ENCODE data around the gene CDS2. TPM values are rescaled to one million over a fixed set of nuclear protein-coding genes. Genes with fewer than 3 reads are reported as not detected.

CDS2 gene
- polyA plus RNA-seq, 3 donors from 2014 or later, result 50.1 to 61.1 (median 54.8) TPM

DNA sequence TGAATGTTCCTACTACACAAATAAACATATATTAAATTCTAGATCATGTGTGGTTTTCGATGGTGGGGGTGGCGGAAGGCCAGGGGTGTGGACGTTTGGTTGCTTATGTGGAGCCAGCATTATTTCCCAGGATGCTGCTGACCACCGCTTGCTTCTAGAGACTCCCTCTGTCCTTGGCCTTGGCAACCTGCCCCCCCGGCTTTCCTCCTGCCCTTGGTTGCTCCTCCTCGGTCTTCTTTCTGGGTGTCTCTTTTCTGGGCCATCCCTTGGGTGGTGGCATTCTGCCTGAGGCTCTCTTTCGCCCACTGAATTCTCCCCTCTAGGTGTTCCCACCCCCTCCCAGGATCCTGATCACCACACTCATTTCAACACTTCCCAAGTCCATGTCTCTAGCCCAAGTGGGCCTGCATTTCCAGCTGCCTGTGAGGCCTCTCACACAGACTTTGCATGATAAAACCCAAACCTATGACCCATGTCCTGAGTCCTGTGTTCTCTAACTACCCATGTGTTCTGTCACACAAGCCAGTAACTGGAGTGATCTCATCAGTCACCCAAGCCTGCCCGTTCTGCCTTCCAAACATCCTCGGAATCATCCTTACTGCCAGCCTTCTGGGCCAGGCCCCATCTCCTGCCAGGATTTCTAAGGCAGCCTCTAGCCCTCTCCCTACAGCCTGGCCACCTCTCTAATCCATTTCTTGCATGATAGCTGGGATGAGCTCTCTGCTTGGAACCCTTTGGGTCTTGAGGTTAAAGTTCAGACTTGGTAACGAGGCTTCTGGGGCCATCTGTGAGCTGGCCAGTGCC, 71.2 kb downstream of the CDS2 start:
- Mint-ChIP-seq H3K4me1 (no peaks in the 10 kb centered on the region), H3K36me3 (peaks cover 3 to 18% (median 13%) of the 10 kb centered on the region in 3 donors)

DNA sequence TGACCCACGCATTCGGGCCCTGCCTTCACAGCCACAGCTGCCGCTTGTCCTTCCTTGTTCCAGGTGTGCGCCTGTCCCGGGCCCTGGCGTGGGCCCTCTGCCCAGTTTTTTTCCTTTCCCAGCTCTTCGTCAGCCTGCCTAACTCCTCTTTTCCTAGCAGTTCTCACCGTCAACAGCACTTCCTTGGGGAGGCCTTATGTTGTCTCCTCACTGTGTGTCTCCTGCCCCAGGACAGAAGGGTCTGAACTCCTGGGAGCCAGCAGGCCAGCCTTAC, 71.8 kb downstream of the CDS2 start:
- H3K9me3 Mint-ChIP-seq, result no peaks in the 10 kb centered on the region
- no peak for DNase-seq
- no peaks in the 10 kb centered on the region for H3K4me1 Mint-ChIP-seq
- H3K4me3 Mint-ChIP-seq, result no peak overlapping the region
- H3K36me3 Mint-ChIP-seq, result peaks cover 3 to 18% (median 13%) of the 10 kb centered on the region in 3 donors
- peak overlapping the region in 1 of 6 donors; percentile 62 for H3K27ac Mint-ChIP-seq
- H3K27me3 Mint-ChIP-seq (ENCODE audit: low read depth in 3 of 3), result peaks cover 0 to 2% (median 1%) of the 10 kb centered on the region in 3 donors

More for the DNA sequence above, 71.2 kb downstream of the CDS2 start:
- no peak overlapping the region for H3K4me3 Mint-ChIP-seq
- no peaks in the 10 kb centered on the region for H3K9me3 Mint-ChIP-seq
- DNase-seq, result no peak
- peak overlapping the region in 1 of 6 donors; percentile 47 for H3K27ac Mint-ChIP-seq
- peaks cover 0 to 2% (median 1%) of the 10 kb centered on the region in 3 donors for H3K27me3 Mint-ChIP-seq (ENCODE audit: low read depth in 3 of 3)

DNA sequence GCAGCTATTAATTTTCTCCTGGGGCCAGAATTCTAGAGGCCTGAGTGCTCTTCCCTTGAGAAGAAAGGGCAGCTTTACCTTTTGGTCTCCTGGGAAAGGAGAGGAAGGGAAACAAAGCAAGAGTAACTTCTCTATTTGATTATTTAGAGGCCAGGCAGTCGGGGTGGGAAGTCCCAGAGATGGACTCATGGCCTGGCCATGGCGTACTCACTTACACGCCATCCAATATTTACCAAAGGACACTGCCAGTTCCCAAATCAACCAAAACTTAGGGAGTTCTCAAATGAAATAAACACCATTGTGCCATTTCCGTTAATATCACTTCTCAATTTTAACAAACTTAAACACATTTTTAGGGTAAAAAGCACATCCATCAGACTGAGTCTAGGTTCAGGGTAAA, 76.6 kb downstream of the CDS2 start:
- no peaks in the 10 kb centered on the region for H3K9me3 Mint-ChIP-seq
- DNase-seq, result no peak
- H3K4me1 Mint-ChIP-seq, result peaks cover 3 to 4% of the 10 kb centered on the region in 2 donors
- H3K27ac Mint-ChIP-seq, result no peak overlapping the region
- H3K27me3 Mint-ChIP-seq (ENCODE audit: low read depth in 3 of 3), result peaks cover 0 to 6% (median 1%) of the 10 kb centered on the region in 3 donors
- no peak overlapping the region for H3K4me3 Mint-ChIP-seq
- peaks cover 0 to 13% (median 10%) of the 10 kb centered on the region in 3 donors for H3K36me3 Mint-ChIP-seq

DNA sequence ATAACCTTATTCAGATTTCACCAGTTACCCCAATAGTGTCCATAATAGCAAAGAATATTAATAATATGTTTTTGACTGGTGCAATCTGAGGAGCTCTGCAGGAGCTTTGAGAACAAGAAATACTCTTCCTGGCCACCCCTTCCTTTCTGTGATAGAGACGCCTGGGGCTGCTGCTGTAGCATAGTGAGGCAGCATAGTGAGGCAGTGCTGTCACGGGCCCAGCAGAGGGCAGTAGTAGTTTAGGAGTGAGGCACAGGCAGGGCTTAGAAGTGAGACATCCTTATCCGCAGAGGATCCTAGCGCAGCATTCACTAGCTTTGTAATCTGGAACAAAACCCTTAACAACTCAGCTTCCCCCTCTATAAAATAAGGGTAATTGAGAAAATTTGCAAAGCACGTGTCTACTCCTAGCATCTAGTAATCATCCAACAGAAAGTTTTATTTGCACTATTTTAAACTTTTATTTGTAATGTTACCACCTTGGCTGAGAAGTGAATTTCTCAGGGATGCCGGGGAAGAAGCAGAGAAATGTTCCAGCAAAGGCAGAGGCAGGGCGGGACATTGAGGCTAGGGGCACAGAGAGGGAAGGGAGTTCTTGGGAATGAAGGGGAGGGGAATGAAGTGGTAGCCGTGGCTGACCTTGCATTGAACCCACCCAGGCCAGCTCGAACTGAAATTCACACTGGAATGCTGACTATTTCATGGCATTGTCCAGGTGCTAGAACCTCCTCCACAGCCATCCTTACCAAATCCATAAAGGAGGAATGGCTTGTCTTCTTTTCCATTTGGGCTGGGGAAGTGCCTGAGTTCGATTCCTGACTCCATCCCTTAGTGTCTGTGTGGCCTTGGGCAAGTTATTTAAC, 78.8 kb downstream of the CDS2 start:
- Mint-ChIP-seq H3K4me3 (no peak overlapping the region), H3K4me1 (peaks cover 3 to 4% of the 10 kb centered on the region in 2 donors), H3K9me3 (no peaks in the 10 kb centered on the region), H3K27me3 (ENCODE audit: low read depth in 3 of 3) (peaks cover 0 to 6% (median 1%) of the 10 kb centered on the region in 3 donors), H3K36me3 (peaks cover 0 to 4% (median 3%) of the 10 kb centered on the region in 3 donors), H3K27ac (no peak overlapping the region)
- peak; percentile 42 to 66 (median 51) for DNase-seq

DNA sequence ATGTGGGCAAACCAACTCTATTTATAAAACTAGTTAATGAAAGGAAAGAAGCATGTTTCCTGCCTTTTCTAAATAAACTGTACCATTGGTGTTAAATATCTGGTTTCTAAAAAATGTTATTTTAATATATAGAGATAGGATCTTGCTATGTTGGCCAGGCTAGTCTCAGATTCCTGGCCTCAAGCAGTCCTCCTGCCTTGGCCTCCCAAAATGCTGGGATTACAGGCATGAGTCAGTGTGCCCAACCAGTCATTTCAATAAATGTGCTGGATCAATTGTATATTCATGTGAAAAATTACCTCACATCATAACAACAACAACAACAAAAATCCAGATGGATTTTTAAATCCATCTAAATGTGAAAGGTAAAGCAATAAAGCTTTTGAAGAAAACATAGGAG, 80.3 kb downstream of the CDS2 start:
- Mint-ChIP-seq H3K9me3 (no peaks in the 10 kb centered on the region), H3K4me3 (no peak overlapping the region), H3K27me3 (ENCODE audit: low read depth in 3 of 3) (peaks cover 0 to 6% (median 1%) of the 10 kb centered on the region in 3 donors), H3K27ac (no peak overlapping the region), H3K4me1 (peaks cover 3 to 4% of the 10 kb centered on the region in 2 donors), H3K36me3 (peaks cover 0 to 4% (median 3%) of the 10 kb centered on the region in 3 donors)
- no peak for DNase-seq

DNA sequence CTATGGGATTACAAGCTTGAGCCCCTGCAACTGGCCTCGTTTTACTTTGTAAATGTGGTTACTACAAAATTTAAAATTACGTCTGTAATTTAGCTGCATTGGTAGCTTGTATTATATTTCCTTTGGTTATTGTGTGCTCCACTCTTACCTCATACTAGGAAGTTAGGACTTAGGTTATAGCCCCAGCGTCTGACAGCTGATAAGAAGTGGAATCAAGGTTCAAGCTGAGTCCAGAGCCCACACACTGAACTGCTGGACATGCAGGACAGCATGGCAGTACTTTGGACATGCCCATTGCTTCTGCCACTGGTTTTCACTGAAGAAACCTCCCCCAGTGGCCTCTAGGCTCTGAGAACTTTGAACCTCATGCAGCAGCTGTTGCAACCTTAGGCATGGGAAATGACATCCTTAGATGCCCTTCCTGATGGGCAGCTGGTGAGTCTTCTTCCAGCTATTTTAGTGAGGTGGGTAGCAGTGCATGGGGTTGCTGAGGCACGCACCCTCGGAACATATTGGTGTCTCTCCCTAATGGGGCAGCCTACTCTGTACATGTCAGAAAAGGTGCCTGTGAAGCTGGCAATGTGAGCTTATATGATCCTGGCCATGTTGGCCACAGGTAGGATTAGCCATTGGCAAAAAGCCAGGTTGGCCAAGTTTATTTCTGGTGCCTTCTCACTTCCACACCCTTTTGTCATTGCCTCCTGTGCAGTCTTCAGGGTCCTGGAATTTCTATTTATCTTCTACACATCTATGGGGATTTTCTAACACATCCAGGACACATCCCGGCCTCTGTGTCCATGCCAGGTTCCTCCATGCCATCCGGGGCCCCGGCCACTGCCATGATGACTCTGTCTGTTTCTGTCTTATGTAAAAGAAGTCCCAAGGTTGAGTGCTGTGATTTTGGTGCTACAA, 85.3 kb downstream of the CDS2 start:
- no peaks in the 10 kb centered on the region for H3K4me1 Mint-ChIP-seq
- no peaks in the 10 kb centered on the region for H3K9me3 Mint-ChIP-seq
- peaks cover 0 to 4% (median 3%) of the 10 kb centered on the region in 3 donors for H3K36me3 Mint-ChIP-seq
- peaks cover 0 to 2% (median 0%) of the 10 kb centered on the region in 3 donors for H3K27me3 Mint-ChIP-seq (ENCODE audit: low read depth in 3 of 3)
- peak overlapping the region in 1 of 6 donors; percentile 7 for H3K27ac Mint-ChIP-seq
- DNase-seq, result no peak
- no peak overlapping the region for H3K4me3 Mint-ChIP-seq

DNA sequence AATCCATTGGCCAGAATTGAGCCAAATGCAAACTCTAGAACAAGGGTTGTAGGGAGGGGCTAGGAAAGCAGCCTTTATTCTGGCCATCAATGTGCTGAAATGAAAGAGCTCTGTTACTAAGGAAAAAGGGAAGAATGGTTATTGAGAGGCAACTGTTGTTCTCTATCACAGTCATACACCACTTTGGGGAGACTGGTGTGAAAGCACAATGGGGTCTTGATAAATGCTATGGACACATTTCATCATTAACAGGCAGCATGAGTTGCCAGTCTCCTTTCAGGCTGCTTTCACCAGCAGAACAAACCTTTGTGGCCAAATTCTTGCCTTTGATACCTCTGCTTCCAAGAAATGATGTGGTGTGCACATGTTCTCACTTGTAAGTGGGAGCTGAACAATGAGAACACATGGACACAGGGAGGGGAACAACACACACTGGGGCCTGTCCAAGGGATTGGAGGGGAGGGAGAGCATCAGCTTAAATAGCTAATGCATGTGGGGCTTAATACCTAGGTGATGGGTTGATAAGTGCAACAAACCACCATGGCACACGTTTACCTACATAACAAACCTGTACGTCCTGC, 86.2 kb downstream of the CDS2 start:
- peaks cover 0 to 2% (median 0%) of the 10 kb centered on the region in 3 donors for H3K27me3 Mint-ChIP-seq (ENCODE audit: low read depth in 3 of 3)
- no peak overlapping the region for H3K4me3 Mint-ChIP-seq
- H3K27ac Mint-ChIP-seq, result no peak overlapping the region

DNA sequence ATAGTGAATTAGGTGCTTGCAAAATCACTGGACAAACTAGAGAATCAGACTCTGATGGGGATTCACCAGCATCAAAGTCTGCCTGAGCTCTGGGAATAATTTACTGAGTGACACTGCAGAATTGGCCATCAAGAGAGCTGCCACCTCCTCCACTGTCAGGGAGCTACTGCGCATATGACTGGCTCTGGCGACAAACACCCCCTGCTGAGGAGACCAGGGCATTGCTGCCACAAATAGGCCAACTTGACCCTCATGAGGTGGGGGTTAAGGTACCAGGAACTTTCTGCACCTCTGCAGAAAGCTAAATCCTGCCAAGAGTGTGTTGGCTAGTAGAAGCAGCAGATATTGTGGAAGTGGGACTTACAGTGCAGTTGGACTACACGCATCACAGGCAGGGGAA, 88.0 kb downstream of the CDS2 start:
- H3K27me3 Mint-ChIP-seq (ENCODE audit: low read depth in 3 of 3), result peaks cover 0 to 2% (median 1%) of the 10 kb centered on the region in 3 donors
- H3K36me3 Mint-ChIP-seq, result peaks cover 0 to 4% (median 3%) of the 10 kb centered on the region in 3 donors
- no peak overlapping the region for H3K27ac Mint-ChIP-seq
- no peak for DNase-seq
- H3K4me3 Mint-ChIP-seq, result no peak overlapping the region
- no peaks in the 10 kb centered on the region for H3K9me3 Mint-ChIP-seq
- no peaks in the 10 kb centered on the region for H3K4me1 Mint-ChIP-seq

More for the DNA sequence above, 86.2 kb downstream of the CDS2 start:
- no peak for DNase-seq
- H3K36me3 Mint-ChIP-seq, result peaks cover 0 to 4% (median 3%) of the 10 kb centered on the region in 3 donors
- H3K9me3 Mint-ChIP-seq, result no peaks in the 10 kb centered on the region
- no peaks in the 10 kb centered on the region for H3K4me1 Mint-ChIP-seq

DNA sequence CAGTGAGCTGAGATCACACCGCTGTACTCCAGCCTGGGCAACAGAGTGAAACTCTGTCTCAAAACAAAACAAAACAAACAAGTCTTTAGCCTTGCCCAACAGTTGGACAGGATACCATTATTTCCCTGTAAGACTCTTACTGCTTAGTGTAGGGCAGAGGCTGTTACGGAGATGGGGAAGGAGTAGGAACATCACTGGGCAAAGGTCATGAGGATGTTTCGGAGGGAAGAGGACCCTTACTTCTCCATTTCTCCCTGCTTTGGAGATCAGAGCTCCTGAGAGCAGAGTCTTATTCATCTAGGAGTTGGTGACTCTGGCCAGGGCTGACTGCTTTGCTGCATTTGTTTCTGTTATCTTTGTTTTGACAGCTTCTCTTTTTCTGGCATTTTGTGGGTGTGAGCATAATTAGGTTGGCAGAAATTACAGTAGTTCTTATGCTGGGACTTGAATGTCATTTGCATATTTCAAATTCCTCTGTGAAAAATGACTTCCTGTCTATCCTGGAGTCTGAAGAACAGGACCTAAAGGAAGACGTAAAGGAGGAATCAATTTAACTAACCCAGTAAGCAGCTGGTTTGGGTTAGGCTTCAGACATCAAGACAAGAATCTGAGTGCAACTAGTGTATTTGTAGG, 89.0 kb downstream of the CDS2 start:
- Mint-ChIP-seq H3K27ac (no peak overlapping the region), H3K4me1 (no peaks in the 10 kb centered on the region), H3K4me3 (no peak overlapping the region), H3K27me3 (ENCODE audit: low read depth in 3 of 3) (peaks cover 0 to 2% (median 1%) of the 10 kb centered on the region in 3 donors), H3K9me3 (no peaks in the 10 kb centered on the region), H3K36me3 (peaks cover 0 to 4% (median 3%) of the 10 kb centered on the region in 3 donors)
- DNase-seq, result no peak

DNA sequence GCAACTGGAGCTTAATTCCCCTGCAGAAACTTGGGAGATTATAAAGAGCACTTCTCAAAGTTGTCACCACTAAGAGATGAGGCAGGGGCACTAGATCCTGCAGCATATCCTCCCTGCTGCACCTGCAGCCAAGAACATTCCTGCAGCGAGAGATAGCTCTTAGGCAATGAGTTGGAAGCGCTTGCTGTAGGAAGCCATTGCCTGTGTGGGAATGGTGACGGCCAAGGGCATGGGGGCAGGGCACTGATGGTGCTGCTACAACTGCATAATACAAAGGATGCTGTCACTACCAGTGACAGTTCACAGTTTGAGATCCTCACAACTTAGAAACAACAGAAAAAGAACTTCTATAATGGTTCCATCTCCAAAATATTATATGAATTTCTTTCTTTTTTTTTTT, 89.9 kb downstream of the CDS2 start:
- H3K9me3 Mint-ChIP-seq, result no peaks in the 10 kb centered on the region
- no peak overlapping the region for H3K27ac Mint-ChIP-seq
- peaks cover 0 to 4% (median 3%) of the 10 kb centered on the region in 3 donors for H3K36me3 Mint-ChIP-seq
- no peak for DNase-seq
- peaks cover 0 to 2% (median 1%) of the 10 kb centered on the region in 3 donors for H3K27me3 Mint-ChIP-seq (ENCODE audit: low read depth in 3 of 3)
- no peaks in the 10 kb centered on the region for H3K4me1 Mint-ChIP-seq
- no peak overlapping the region for H3K4me3 Mint-ChIP-seq

DNA sequence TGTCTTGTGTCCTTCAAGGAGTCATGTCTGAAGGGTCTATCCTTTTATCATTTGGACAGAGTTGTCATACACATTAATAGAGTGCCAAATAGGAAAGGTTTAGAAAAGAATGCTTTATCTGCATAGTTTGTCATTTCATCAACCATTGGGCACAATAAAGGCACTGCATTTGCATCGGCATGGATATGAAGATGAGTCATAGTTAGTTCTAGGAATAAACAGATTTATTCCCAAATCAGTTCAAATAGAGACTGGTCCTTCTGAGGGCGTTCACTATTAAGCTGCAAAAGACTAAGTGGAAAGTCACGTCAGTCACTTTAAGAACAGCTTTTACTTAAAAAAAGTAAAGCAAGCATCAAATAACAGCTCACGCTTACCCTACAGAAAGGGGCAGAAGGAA, 90.8 kb downstream of the CDS2 start:
- no peak overlapping the region for H3K4me3 Mint-ChIP-seq
- no peak for DNase-seq
- no peaks in the 10 kb centered on the region for H3K4me1 Mint-ChIP-seq
- no peak overlapping the region for H3K27ac Mint-ChIP-seq
- H3K27me3 Mint-ChIP-seq (ENCODE audit: low read depth in 3 of 3), result peaks cover 0 to 2% (median 1%) of the 10 kb centered on the region in 3 donors
- H3K9me3 Mint-ChIP-seq, result no peaks in the 10 kb centered on the region
- H3K36me3 Mint-ChIP-seq, result peaks cover 0 to 4% (median 3%) of the 10 kb centered on the region in 3 donors

DNA sequence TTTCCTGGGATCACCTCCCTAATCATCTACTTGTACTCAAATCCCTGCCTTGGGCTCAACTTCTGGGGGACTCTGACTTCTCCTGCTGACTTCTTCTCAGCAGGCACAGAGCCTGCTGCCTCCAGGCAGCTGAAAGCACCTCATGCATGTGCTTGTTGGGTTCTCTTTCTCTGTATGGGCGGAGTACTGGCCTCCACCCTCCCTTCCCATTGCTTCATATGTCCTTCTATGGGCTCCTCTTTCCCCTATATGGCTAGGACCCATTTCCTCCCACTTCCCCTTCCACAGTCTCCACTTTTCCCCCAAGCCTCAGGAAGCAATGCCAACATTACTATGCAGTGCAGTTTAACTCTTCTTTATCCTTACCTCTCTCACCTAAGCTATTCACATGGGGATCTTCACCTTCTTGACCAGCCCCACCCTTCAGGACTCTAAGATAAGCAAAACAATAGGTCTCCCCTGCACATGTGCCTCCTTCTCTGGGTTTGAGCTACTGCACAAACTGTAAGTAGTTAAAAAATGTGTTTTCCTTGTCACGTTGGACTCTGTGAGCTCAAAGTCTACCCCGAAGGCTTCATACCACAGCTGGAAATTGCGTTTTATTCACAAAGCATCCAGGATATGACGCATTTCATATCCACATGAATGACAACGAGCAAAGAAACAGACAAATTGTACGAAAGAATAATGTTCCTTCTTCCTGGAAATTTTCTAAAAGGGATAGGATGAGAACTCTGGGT, 93.7 kb downstream of the CDS2 start:
- Mint-ChIP-seq H3K4me1 (no peaks in the 10 kb centered on the region), H3K27me3 (ENCODE audit: low read depth in 3 of 3) (peaks cover 2 to 3% (median 3%) of the 10 kb centered on the region in 3 donors), H3K9me3 (no peaks in the 10 kb centered on the region), H3K4me3 (no peak overlapping the region), H3K36me3 (peaks cover 0 to 4% (median 3%) of the 10 kb centered on the region in 3 donors), H3K27ac (no peak overlapping the region)
- DNase-seq, result no peak

All from immature natural killer cell (primary cell).